Epidermal melanocyte (primary cell): ENCODE data around the gene HEATR3.
A peak's percentile ranks its signal among the peaks of the same experiment; 100 is the strongest.

ENCODE experiments used
- DNase-seq: peaks from one replicate; pipeline ENCODE4 v3.0.0; 2011; ENCODE audit warnings: low spot score; ENCODE audit not compliant: insufficient read length

HEATR3 gene

GRCh38 chr16:50152807-50153595, 87.2 kb downstream of the HEATR3 start, which contains the start of gene TENT4B:
TSS of gene TENT4B (plus strand) at chr16:50153306. CDS start at chr16:50153622, 316 bp downstream.
- DNase-seq: peak; percentile 89

- DNase-seq: peak; percentile 21
Measured at GRCh38 chr16:50153596-50154419, 88.0 kb downstream of the HEATR3 start.

DNA sequence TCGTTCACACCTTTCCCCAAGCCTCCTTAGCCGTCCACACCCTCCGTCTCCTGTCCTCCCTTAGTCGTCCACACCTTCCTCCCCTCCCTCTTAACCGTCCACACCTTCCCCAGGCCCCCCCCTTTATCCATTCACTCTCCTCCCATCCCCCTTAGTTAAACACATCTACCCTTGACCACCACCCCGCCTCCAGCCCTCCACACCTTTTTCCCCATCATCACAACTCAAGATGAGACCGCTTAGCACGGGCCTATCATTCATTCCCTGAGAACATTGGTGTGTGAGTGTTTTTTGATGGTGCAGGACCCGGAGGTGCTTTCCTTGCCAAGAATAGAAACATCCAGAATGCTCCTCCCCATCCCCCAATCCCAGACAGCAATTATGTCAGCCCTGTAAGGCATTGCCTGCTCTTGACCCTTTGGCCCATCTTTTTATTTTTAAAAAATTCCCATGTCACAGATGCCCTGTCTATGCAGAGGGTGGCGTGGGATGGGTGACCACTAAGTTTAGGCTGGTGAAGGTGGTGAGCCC, 88.7 kb downstream of the HEATR3 start:
- no peak for DNase-seq

- no peak for DNase-seq
Measured at GRCh38 chr16:50155925-50156324, 90.2 kb downstream of the HEATR3 start.
